Renal cortex interstitium (tissue), 15 donors: ENCODE results near the gene TSPAN19. TPM values are rescaled to one million over a fixed set of nuclear protein-coding genes. Genes with fewer than 3 reads are reported as not detected.

Experiments
- DNase-seq, 11 donors: peaks; one replicate each; pipeline ENCODE4 v3.0.0-alpha.2; 2013; ENCODE audit warnings: low read depth in 9 of 11, low spot score in 4 of 11; ENCODE audit errors: extremely low read depth in 1 of 11
- long read RNA-seq, 16 experiments: transcript quantifications; one replicate each; lab custom pipeline, GENCODE V29; 2026
- polyA plus RNA-seq, 3 donors: library from polyadenylated mRNA; unstranded; fragments of 120-200 nt; gene quantifications; one replicate each; pipeline ENCODE4 v1.2.1, GENCODE V29; 2013; ENCODE audit not compliant: insufficient read length in 3 of 3

TSPAN19 gene
- polyA plus RNA-seq: under 1 TPM; 0.32 to 0.85 (median 0.54) TPM
- long read RNA-seq, donor 1: 0 reads
- long read RNA-seq, donor 2, partial matches to known transcripts: 0 of 1 reads
- long read RNA-seq, donor 2, other reads (novel, unspliced or antisense): 0 of 1 reads
- long read RNA-seq, donor 3: 0 reads
- long read RNA-seq, donor 4: 0 reads
- long read RNA-seq, donor 5: 0 reads
- long read RNA-seq, donor 6: 0 reads
- long read RNA-seq, donor 7: 0 reads
- long read RNA-seq, donor 8, partial matches to known transcripts: 89 of 95 reads
- long read RNA-seq, donor 8, other reads (novel, unspliced or antisense): 6 of 95 reads
- long read RNA-seq, donor 9: 0 reads
- long read RNA-seq, donor 10: 0 reads
- long read RNA-seq, donor 11: 0 reads
- long read RNA-seq, donor 12: 0 reads
- long read RNA-seq, donor 13: 0 reads
- long read RNA-seq, donor 14: 0 reads
- long read RNA-seq, donor 15: 0 reads
- long read RNA-seq, donor 16, partial matches to known transcripts: 0 of 1 reads
- long read RNA-seq, donor 16, other reads (novel, unspliced or antisense): 0 of 1 reads

GRCh38 chr12:85036234-85036707, at the start of gene TSPAN19, which contains the start of gene LRRIQ1:
Gene TSPAN19, minus strand, starts transcription at chr12:85036277. Its CDS starts 6,331 bp downstream, at chr12:85029946.
Gene LRRIQ1, plus strand, starts transcription at chr12:85036351. Its CDS starts 1,826 bp downstream, at chr12:85038177.
- DNase-seq: peak; percentile 79 to 93 (median 88)

- no peak for DNase-seq
Observed at GRCh38 chr12:85085066-85085465, 49.0 kb upstream of the TSPAN19 start.

GRCh38 chr12:85076688-85077430, 40.8 kb upstream of the TSPAN19 start:
- DNase-seq: peak; percentile 15 to 67 (median 33)

GRCh38 chr12:85072826-85073225, 36.7 kb upstream of the TSPAN19 start:
- DNase-seq: no peak

- DNase-seq: no peak
Observed at GRCh38 chr12:85065837-85066482, 29.9 kb upstream of the TSPAN19 start.

- DNase-seq: no peak
Observed at GRCh38 chr12:85060916-85061315, 24.8 kb upstream of the TSPAN19 start.

- no peak for DNase-seq
Observed at GRCh38 chr12:85059594-85059993, 23.5 kb upstream of the TSPAN19 start.

GRCh38 chr12:85058339-85058738, 22.3 kb upstream of the TSPAN19 start:
- DNase-seq: no peak

GRCh38 chr12:85057370-85057963, 21.4 kb upstream of the TSPAN19 start:
- peak in 4 of 11 donors; percentile 20 to 48 (median 25) for DNase-seq

GRCh38 chr12:85043829-85044228, 7.8 kb upstream of the TSPAN19 start:
- no peak for DNase-seq

GRCh38 chr12:85041395-85041794, 5.3 kb upstream of the TSPAN19 start:
- no peak for DNase-seq

GRCh38 chr12:85036733-85037132, 656 bp upstream of the TSPAN19 start:
- DNase-seq: peak in 2 of 11 donors; percentile 4 to 14

GRCh38 chr12:85029456-85029855, 6.6 kb downstream of the TSPAN19 start:
- peak in 2 of 11 donors; percentile 9 to 29 for DNase-seq

GRCh38 chr12:85018098-85018497, 18.0 kb downstream of the TSPAN19 start:
- no peak for DNase-seq

GRCh38 chr12:85017618-85018017, 18.5 kb downstream of the TSPAN19 start:
- DNase-seq: no peak

GRCh38 chr12:85017133-85017532, 18.9 kb downstream of the TSPAN19 start:
- DNase-seq: no peak

GRCh38 chr12:85016413-85016812, 19.7 kb downstream of the TSPAN19 start:
- no peak for DNase-seq

- no peak for DNase-seq
Observed at GRCh38 chr12:85007836-85008235, 28.2 kb downstream of the TSPAN19 start.

- no peak for DNase-seq
Observed at GRCh38 chr12:85006206-85006605, 29.9 kb downstream of the TSPAN19 start.
